Keratinocyte (primary cell): Measurements from ENCODE around the gene ADCY7. TPM values are rescaled to one million over a fixed set of nuclear protein-coding genes. Genes with fewer than 3 reads are reported as not detected.

Source experiments
- DNase-seq: peaks from one replicate; pipeline ENCODE4 v3.0.0-alpha.2; 2011; ENCODE audit warnings: low read depth, missing footprints, low spot score
- FAIRE-seq: peaks from 2 replicates; lab custom pipeline; 2011; peaks lifted over from hg19 to GRCh38; lab: Jason Lieb, UNC
- H2AFZ ChIP-seq: 2 replicates; pipeline ENCODE4 v1.6.0; 2012; ENCODE audit warnings: low read length, control low read depth, inconsistent platforms; ENCODE audit not compliant: control insufficient read depth
- H3K27ac ChIP-seq: 2 replicates; pipeline ENCODE4 v1.5.1; 2011; ENCODE audit warnings: low read length; ENCODE audit not compliant: control insufficient read depth, insufficient read depth
- H3K27me3 ChIP-seq: 3 replicates; pipeline ENCODE4 v1.6.0; 2011; ENCODE audit warnings: low read length; ENCODE audit not compliant: control insufficient read depth, insufficient read depth; ENCODE audit errors: extremely low read depth
- H3K36me3 ChIP-seq, 2 experiments: 2 replicates in 1 of 2; 3 replicates in 1 of 2; pipeline ENCODE4 v1.5.1; 2011; ENCODE audit warnings: low read length in 2 of 2, mild to moderate bottlenecking in 1 of 2; ENCODE audit not compliant: control insufficient read depth in 2 of 2, insufficient read depth in 2 of 2; ENCODE audit errors: extremely low read depth in 1 of 2
- H3K4me1 ChIP-seq: 3 replicates; pipeline ENCODE4 v1.5.1; 2011; ENCODE audit warnings: low read length; ENCODE audit not compliant: control insufficient read depth, insufficient read depth; ENCODE audit errors: extremely low read depth
- H3K4me2 ChIP-seq: 3 replicates; pipeline ENCODE4 v1.6.0; 2011; ENCODE audit warnings: low read depth, low read length; ENCODE audit not compliant: control insufficient read depth, insufficient read depth; ENCODE audit errors: extremely low read depth
- H3K4me3 ChIP-seq, 3 experiments: fragments of 200-600 bp in 1 of 3; sonication (generic) in 1 of 3; 2 replicates in 2 of 3; 3 replicates in 1 of 3; pipeline ENCODE4 v1.5.1; 2011 to 2016; ENCODE audit warnings: low read length in 3 of 3, mild to moderate bottlenecking in 3 of 3, control low read depth in 2 of 3, inconsistent platforms in 1 of 3, low read depth in 1 of 3, mixed read lengths in 1 of 3, mixed run types in 1 of 3, moderate library complexity in 1 of 3; ENCODE audit not compliant: control insufficient read depth in 2 of 3, insufficient read depth in 2 of 3; ENCODE audit errors: extremely low read depth in 1 of 3
- H3K79me2 ChIP-seq: 2 replicates; pipeline ENCODE4 v1.6.0; 2012; ENCODE audit warnings: low read length; ENCODE audit not compliant: control insufficient read depth, insufficient read depth
- H3K9ac ChIP-seq: 3 replicates; pipeline ENCODE4 v1.6.0; 2011; ENCODE audit warnings: low read length; ENCODE audit not compliant: control insufficient read depth, insufficient read depth; ENCODE audit errors: extremely low read depth
- H3K9me1 ChIP-seq: 3 replicates; pipeline ENCODE4 v1.6.0; 2011; ENCODE audit warnings: low read length; ENCODE audit not compliant: control insufficient read depth, insufficient read depth; ENCODE audit errors: extremely low read depth
- H3K9me3 ChIP-seq: 2 replicates; pipeline ENCODE4 v1.5.1; 2012; ENCODE audit warnings: low read depth, low read length; ENCODE audit not compliant: control insufficient read depth
- H4K20me1 ChIP-seq: 3 replicates; pipeline ENCODE4 v1.6.0; 2011; ENCODE audit warnings: low read length; ENCODE audit not compliant: control insufficient read depth, insufficient read depth; ENCODE audit errors: extremely low read depth
- EZH2 ChIP-seq: IDR thresholded peaks from one replicate; pipeline ENCODE4 v1.6.1; 2012; ENCODE audit warnings: inconsistent platforms, mild to moderate bottlenecking, low read length, moderate library complexity
- dilution Hi-C: fragments of 300-500 bp; cut with MboI; formaldehyde crosslinking; loops from one replicate; pipeline ENCODE4 v1.7.0; 2020; ENCODE audit warnings: low sequenced_read_pairs; ENCODE audit not compliant: extremely low pct_ligation_motif_present
- polyA plus RNA-seq, 5 experiments: library from polyadenylated mRNA; depleted of rRNA in 3 of 5; stranded (reverse) in 3 of 5; stranded (forward) in 1 of 5; unstranded in 1 of 5; fragments of >200 nt; gene quantifications; 1 replicate in 1 of 5; 2 replicates in 3 of 5; 3 replicates in 1 of 5; pipeline versions ENCODE4 v1.2.1 to v1.2.3, GENCODE V29; 2011 to 2012; ENCODE audit warnings: missing spikeins in 2 of 5, low read depth in 1 of 5, low replicate concordance in 1 of 5
- TF ChIP-seq, protein P1 (sequence below), 3 experiments: IDR thresholded peaks in 1 of 3; conservative IDR thresholded peaks in 1 of 3; optimal IDR thresholded peaks in 1 of 3; 2 replicates in 2 of 3; 3 replicates in 1 of 3; pipeline versions ENCODE3 to v1.5.1; 2011; ENCODE audit warnings: low read length in 3 of 3, mild to moderate bottlenecking in 3 of 3, moderate library complexity in 2 of 3, control low read depth in 1 of 3, inconsistent platforms in 1 of 3; ENCODE audit not compliant: insufficient read depth in 2 of 3; ENCODE audit errors: extremely low read depth in 1 of 3

ADCY7 gene
- polyA plus RNA-seq, 1 donor (not counting 4 experiments of a cell fraction or from before 2014, with no cell fraction given) = 5.1 TPM

DNA sequence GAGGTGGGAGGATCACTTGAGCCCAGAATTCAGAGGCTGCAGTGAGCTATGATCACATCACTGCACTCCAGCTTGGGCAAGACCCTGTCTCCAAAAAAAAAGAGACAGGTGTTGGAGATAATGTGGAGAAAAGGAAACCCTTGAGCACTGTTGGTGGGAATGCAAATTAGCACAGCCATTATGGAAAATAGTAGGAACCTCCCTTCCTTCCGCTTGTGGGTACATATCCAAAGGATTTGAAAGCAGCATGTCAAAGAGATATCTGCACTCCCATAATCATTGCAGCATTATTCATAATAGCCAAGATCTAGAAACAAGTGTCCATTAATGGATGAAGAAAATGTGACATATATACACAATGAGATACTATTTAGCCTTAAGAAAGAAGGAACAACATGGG is 9.7 kb upstream of the ADCY7 start:
- Histone ChIP-seq H3K9me3 (no peaks in the 10 kb centered on the region), H3K27ac (no peak overlapping the region), H3K36me3 (no peaks in the 10 kb centered on the region), H3K9ac (no peak overlapping the region), H3K27me3 (no peaks in the 10 kb centered on the region), H3K4me2 (no peak overlapping the region), H3K79me2 (no peaks in the 10 kb centered on the region), H3K4me1 (peaks cover 9% of the 10 kb centered on the region), H3K9me1 (no peaks in the 10 kb centered on the region), H4K20me1 (no peaks in the 10 kb centered on the region), H2AFZ (no peak overlapping the region), H3K4me3 (no peak overlapping the region)
- dilution Hi-C loops = no loop called here
- no peak for TF ChIP-seq EZH2
- TF ChIP-seq, protein P1, sequence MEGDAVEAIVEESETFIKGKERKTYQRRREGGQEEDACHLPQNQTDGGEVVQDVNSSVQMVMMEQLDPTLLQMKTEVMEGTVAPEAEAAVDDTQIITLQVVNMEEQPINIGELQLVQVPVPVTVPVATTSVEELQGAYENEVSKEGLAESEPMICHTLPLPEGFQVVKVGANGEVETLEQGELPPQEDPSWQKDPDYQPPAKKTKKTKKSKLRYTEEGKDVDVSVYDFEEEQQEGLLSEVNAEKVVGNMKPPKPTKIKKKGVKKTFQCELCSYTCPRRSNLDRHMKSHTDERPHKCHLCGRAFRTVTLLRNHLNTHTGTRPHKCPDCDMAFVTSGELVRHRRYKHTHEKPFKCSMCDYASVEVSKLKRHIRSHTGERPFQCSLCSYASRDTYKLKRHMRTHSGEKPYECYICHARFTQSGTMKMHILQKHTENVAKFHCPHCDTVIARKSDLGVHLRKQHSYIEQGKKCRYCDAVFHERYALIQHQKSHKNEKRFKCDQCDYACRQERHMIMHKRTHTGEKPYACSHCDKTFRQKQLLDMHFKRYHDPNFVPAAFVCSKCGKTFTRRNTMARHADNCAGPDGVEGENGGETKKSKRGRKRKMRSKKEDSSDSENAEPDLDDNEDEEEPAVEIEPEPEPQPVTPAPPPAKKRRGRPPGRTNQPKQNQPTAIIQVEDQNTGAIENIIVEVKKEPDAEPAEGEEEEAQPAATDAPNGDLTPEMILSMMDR (optimal IDR thresholded peaks at IDR 0.05 in 1 of 3, IDR thresholded peaks at IDR 0.05 in 1 of 3, conservative IDR thresholded peaks at IDR 0.05 in 1 of 3; ENCODE audit: extremely low read depth in 1 of 3, insufficient read depth in 2 of 3, low read length in 3 of 3) = no peak
- no peak for DNase-seq
- FAIRE-seq = no peak

DNA sequence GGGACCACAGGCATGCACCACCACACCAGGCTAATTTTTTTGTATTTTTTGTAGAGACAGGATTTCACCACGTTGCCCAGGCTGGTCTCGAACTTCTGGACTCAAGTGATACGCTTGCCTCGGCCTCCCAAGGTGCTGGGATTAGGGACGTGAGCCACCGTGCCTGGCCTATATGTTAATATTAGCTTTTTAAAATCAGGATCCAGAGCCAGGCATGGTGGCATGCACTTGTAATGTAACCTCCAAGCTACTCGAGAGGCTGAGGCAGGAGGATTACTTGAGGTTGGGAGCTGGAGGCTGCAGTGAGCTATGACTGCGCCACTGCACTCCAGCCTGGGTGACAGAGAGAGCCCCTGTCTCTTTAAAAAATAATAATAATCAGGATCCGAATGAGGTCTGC is 8.5 kb upstream of the ADCY7 start:
- no peak for TF ChIP-seq EZH2
- TF ChIP-seq, protein P1 (optimal IDR thresholded peaks at IDR 0.05 in 1 of 3, IDR thresholded peaks at IDR 0.05 in 1 of 3, conservative IDR thresholded peaks at IDR 0.05 in 1 of 3; ENCODE audit: extremely low read depth in 1 of 3, insufficient read depth in 2 of 3, low read length in 3 of 3) = no peak
- Histone ChIP-seq H3K9me3 (no peaks in the 10 kb centered on the region), H3K4me2 (no peak overlapping the region), H3K9me1 (no peaks in the 10 kb centered on the region), H3K4me1 (peaks cover 9% of the 10 kb centered on the region), H4K20me1 (no peaks in the 10 kb centered on the region), H3K4me3 (no peak overlapping the region), H3K27ac (no peak overlapping the region), H3K79me2 (no peaks in the 10 kb centered on the region), H3K36me3 (no peaks in the 10 kb centered on the region), H3K9ac (no peak overlapping the region), H2AFZ (no peak overlapping the region), H3K27me3 (no peaks in the 10 kb centered on the region)
- DNase-seq (no peak), FAIRE-seq (no peak)
- dilution Hi-C loops = no loop called here
